ENCODE measurements around the gene SLC13A3.
A peak's percentile ranks its signal among the peaks of the same experiment; 100 is the strongest.
"Not testable (repeated sequence)": the region's sequence is repeated elsewhere in the genome, so short reads cannot be mapped to it uniquely, and the experiment has no call there.

Gene SLC13A3

GRCh38 chr20:46681032-46681854, 30.0 kb upstream of the SLC13A3 start:
- peak; percentile 31 to 52 for DNase-seq

DNA sequence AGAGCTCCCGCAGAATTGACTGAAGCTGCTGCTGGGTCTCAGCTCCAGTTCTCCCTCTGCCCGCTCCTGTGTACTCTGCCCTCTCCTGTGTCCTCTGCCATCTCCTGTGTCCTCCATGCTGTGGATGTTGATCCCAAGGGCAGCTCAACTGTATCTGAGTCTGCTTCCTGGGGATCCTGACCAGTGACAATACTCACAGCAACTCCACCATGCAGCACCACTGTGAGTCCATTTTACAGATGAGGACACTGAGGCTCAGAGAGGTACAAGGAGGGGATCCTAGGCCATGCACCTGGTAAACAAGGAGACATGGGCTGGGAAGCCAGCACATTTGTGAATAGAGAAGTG, 29.4 kb upstream of the SLC13A3 start:
- no peak for DNase-seq

DNA sequence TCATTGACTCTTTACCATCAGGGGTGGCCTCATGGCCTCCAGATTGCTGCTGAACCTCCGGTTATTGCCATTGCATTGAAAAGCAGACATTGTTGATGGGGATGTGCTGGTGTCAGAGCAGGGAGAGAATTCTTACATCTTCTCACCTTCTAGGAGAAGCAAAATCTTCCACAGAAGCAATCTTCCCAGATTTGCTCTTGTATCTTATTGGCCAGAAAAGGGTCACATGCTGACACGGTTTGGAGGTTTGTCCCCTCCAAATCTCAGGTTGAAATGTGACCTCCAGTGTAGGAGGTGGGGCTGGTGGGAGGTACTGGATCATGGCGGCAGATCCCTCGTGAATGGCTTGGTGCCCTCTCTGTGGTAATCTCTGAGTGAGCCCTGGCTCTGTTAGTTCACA, 27.3 kb upstream of the SLC13A3 start:
- no peak for DNase-seq

DNA sequence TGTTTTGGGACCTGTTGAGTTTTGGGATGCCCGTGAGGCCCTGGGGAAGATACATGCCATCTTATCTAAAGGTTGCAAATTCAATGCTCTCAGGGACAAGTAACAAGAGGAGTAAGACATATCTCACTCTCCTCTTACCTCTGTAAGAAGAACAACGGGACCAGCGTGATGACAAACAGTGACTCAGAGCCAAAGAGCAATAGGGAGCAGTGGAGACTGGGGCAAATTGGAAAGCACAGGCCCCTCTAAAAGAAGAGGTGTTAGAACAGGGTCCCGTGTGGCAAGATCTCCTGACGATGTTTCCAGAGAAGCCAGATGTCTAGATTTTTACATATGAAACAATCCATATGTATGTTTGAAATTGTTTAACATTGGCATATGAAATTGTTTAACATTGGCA, 26.3 kb upstream of the SLC13A3 start:
- no peak for DNase-seq

- not testable (repeated sequence) for DNase-seq
These were observed 25.5 kb upstream of the SLC13A3 start for GRCh38 chr20:46676649-46677316.

DNA sequence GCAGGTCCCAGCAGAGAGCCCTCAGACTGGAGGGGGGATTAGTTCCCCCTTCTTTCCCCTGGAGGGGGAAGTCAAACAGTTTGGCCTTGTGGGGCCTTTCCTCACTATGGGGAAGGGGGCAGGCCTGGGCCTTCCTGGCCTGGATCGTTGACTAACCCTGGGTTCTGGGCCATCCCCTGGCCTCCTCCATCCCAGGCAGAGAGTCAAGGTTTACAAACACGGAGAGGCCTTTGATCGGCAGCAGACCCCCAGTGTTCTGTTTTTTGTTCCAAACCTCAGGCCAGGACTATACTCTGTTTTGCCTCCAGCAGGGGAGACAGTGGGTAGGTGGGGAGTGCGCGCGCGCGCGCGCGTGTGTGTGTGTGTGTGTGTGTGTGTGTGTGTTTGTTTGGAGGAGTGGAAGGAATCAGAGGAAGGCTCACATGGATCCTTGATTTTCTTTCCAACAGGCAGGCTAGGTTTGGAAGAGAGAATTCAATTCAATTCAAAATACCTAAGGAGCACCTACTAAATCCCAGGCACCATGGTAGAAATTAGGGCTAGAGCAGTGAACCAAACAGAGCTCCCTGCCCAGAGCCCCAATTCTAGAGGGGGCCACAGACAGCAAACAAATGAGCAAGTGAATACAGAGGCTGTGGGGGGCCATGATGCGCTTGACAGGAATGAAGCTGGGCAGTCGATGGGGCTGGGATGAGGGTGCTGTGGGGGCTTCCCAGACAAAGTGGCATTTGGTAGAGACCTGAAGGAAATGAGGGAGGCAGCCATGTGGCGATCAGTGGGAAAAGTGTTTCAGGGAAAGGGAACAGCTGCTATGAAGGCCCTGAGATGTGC, 23.2 kb upstream of the SLC13A3 start:
- no peak for DNase-seq

GRCh38 chr20:46673394-46674252, 22.4 kb upstream of the SLC13A3 start:
- no peak for DNase-seq

- DNase-seq: no peak
These were observed 21.4 kb upstream of the SLC13A3 start for GRCh38 chr20:46672543-46673148.

DNA sequence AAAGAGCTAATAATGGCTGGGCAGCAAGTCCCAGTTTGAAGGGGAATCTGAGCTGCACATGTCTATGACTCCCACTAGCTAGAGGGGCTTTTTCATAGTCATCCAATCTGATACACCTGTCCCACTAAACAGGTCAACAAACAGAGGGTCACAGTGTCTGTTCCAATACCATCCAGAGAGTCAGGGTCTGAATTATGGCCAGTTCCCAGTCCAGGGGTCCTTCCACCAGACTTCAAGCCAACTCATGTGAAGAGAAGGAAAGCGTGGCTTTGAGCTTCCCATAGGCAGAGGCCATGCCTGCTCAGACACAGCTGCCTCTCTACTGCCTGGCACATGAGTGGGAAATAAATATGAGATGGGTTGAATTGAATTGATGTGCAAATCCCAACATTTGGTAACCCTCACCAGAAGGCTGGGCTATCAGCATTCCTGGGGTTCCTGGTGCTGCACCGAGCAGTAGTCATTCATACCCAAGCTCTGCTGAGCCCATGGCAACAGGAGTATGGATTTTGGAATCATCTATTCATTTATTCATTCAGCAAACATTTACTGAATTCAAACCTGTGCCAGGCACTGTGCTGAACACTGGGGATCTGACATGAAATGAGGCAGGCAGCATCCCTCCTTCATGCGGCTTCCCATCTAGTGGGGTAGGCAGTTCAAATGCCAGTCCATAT, 20.7 kb upstream of the SLC13A3 start:
- no peak for DNase-seq

DNA sequence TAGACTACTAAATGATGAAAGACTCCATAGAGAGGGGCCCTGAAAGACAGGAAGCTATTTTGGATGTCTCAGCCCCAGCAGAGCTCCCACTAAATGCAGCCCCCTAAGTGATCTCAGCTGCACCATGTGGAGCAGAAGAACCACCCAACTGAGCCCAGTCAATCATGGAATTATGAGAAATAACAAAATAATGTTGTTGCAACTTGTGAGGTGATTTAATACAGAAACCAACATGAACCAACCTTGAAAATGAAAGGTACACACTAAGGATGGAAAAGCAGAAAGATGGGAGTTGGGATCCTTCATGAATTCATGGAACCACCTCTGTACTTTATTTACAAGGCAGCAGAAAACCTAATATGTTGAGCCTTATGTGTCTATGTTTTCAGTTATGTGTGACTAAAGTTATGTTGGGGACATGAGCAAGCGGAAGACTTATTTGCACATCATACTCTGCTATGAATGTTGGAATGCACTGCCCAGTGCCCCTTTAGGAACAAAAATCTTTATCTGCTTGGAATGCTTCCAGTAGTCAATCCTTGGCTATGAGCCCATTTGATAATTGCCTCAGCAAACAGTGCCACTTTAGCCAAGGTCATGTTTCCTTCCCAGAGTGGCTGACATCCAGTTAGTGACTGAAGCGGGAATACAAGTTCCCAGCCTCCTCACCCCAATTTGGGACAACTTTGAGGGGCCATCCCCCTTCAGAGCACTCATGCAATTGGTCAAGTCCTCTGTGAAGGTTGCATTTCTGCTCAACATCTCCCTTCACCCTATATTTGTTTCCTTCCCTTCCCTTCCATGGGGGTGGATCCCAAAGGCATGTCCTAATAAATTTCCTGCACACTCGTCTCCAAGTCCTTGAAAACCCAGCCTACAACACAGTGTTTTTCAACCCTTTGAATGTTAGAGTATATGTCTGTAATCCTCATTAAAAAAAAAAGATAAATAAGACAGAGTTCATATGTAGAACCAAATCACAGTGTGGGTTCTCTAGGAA, 19.6 kb upstream of the SLC13A3 start:
- DNase-seq: no peak

- no peak for DNase-seq
These were observed 18.9 kb upstream of the SLC13A3 start for GRCh38 chr20:46670228-46670584.

- DNase-seq: no peak
These were observed 15.7 kb upstream of the SLC13A3 start for GRCh38 chr20:46666818-46667515.

- no peak for DNase-seq
These were observed 15.0 kb upstream of the SLC13A3 start for GRCh38 chr20:46666306-46666705.

GRCh38 chr20:46665602-46666001, 14.3 kb upstream of the SLC13A3 start:
- no peak for DNase-seq

GRCh38 chr20:46663531-46663930, 12.3 kb upstream of the SLC13A3 start:
- no peak for DNase-seq

GRCh38 chr20:46661659-46662058, 10.4 kb upstream of the SLC13A3 start:
- no peak for DNase-seq

DNA sequence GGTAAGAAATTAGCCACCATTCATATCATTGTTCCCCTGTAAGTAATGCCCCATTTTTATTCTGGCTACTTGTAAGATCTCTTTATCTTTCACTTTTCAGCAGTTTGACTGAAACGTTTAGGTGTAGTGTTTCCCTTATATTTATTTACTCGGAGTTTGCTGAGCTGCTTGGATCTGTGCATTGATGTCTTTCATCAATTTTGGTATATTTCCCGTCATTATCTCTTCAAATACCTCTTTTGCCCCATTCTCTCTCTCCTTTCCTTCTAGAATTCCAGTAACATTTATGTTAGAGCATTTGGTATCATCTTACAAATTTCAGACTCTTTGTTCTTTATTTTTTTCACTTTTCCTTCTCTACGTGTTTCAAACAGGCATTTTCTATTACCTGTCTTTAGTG, 9.2 kb upstream of the SLC13A3 start:
- no peak for DNase-seq

GRCh38 chr20:46657618-46658017, 6.4 kb upstream of the SLC13A3 start:
- no peak for DNase-seq

DNA sequence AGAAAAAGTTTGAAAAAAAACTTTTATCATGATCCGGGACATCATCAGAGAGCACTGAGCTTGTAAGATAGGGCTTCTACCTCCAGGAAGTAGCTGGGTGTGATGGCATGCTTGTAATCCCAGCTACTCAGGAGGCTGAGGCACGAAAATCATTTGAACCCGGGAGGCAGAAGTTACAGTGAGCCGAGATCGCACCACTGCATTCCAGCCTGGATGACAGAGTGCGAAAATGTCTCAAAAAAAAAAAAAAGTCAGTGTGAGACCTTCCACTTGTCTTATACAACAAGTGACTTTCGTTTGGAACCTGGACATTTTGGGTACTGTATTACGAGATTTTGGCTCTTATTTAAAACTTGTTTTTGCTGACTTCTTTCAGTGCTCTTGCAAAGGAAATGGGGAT, 5.9 kb upstream of the SLC13A3 start:
- no peak for DNase-seq

- DNase-seq: no peak
These were observed 1.4 kb upstream of the SLC13A3 start for GRCh38 chr20:46652699-46653098.
